ENCODE data around the gene SELENOI.
A peak's percentile ranks its signal among the peaks of the same experiment; 100 is the strongest.
"Not testable (repeated sequence)": the region's sequence is repeated elsewhere in the genome, so short reads cannot be mapped to it uniquely, and the experiment has no call there.

Gene SELENOI

GRCh38 chr2:26327291-26328272 lies 18.4 kb upstream of the SELENOI start:
- no peak for DNase-seq

- not testable (repeated sequence) for DNase-seq
These were observed 16.9 kb upstream of the SELENOI start for GRCh38 chr2:26329083-26329482.

GRCh38 chr2:26330114-26330549 lies 15.8 kb upstream of the SELENOI start:
- DNase-seq: peak; percentile 88

- DNase-seq: no peak
These were observed 15.3 kb upstream of the SELENOI start for GRCh38 chr2:26330604-26331003.

- not testable (repeated sequence) for DNase-seq
These were observed 14.6 kb upstream of the SELENOI start for GRCh38 chr2:26331321-26331720.

- DNase-seq: no peak
These were observed 12.7 kb upstream of the SELENOI start for GRCh38 chr2:26333293-26333692.

- no peak for DNase-seq
These were observed 10.7 kb upstream of the SELENOI start for GRCh38 chr2:26335231-26335630.

- no peak for DNase-seq
These were observed 9.2 kb upstream of the SELENOI start for GRCh38 chr2:26336719-26337118.

- DNase-seq: no peak
These were observed 8.6 kb upstream of the SELENOI start for GRCh38 chr2:26337298-26337697.

GRCh38 chr2:26340831-26341230 lies 5.1 kb upstream of the SELENOI start:
- DNase-seq: no peak

- DNase-seq: peak; percentile 26
These were observed 1.2 kb upstream of the SELENOI start for GRCh38 chr2:26344581-26345282.

GRCh38 chr2:26345283-26345544 lies 729 bp upstream of the SELENOI start:
- no peak for DNase-seq

GRCh38 chr2:26346454-26347053 lies 611 bp downstream of the SELENOI start, which contains the start of gene ADGRF3:
Gene ADGRF3, minus strand, starts transcription at chr2:26346789. Its CDS starts 555 bp downstream, at chr2:26346234.
- DNase-seq: peak; percentile 83

- DNase-seq: no peak
These were observed 1.4 kb downstream of the SELENOI start for GRCh38 chr2:26347286-26347865.

GRCh38 chr2:26349690-26350089 lies 3.7 kb downstream of the SELENOI start:
- DNase-seq: no peak

- no peak for DNase-seq
These were observed 5.6 kb downstream of the SELENOI start for GRCh38 chr2:26351375-26352090.

- DNase-seq: peak; percentile 57
These were observed 6.9 kb downstream of the SELENOI start for GRCh38 chr2:26352892-26353291.

GRCh38 chr2:26354469-26354868 lies 8.5 kb downstream of the SELENOI start:
- DNase-seq: not testable (repeated sequence)

- DNase-seq: peak; percentile 29
These were observed 9.4 kb downstream of the SELENOI start for GRCh38 chr2:26355038-26355995.

- no peak for DNase-seq
These were observed 10.2 kb downstream of the SELENOI start for GRCh38 chr2:26356111-26356510.

- DNase-seq: no peak
These were observed 10.8 kb downstream of the SELENOI start for GRCh38 chr2:26356771-26357170.

Measured in activated CD4-positive, alpha-beta T cell treated with anti-CD3 and anti-CD28 coated beads, Interleukin-10, Interleukin-2, amounts not matched to agents 100 ng/mL and 50 ng/mL, durations not matched to agents 16 hours and 8 hours (primary cell).